ENCODE data around the gene OR2C1. TPM values are rescaled to one million over a fixed set of nuclear protein-coding genes. Genes with fewer than 3 reads are reported as not detected.
A peak's percentile ranks its signal among the peaks of the same experiment; 100 is the strongest.

OR2C1 gene
- polyA plus RNA-seq, 1 experiment, result 0.07 TPM

DNA sequence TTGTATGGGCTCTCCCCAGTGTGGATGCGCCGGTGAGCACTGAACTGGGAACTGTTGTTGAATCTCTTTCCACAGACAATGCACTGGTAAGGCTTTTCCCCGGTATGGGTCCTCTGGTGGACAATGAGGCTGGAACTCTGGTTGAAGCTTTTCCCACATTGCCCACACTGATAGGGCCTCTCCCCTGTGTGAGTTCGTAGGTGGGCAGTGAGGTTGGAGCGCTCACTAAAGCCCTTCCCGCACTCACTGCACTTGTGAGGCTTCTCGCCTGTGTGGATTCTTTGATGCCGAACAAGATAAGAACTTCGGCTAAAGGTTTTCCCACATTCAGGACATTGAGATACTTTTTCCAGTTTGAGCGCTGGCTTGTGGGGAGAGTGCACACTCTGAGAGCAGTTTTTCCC lies 27.4 kb downstream of the OR2C1 start:
- H3K9me3 ChIP-seq (ENCODE audit: control insufficient read depth, insufficient read depth, low read length), result peaks cover 67% of the 10 kb centered on the region
- POLR2A ChIA-PET, result no interaction called here
- CTCF ChIA-PET, result interaction anchor here (0.7 kb wide), 1 partner anchor 792 kb away, joined by 3 read pairs; no protein-coding TSS in a partner anchor
- no peaks in the 10 kb centered on the region for H3K27me3 ChIP-seq (ENCODE audit: control insufficient read depth, insufficient read depth, low read length)
- H3K4me3 ChIP-seq (ENCODE audit: low read depth, low read length), result no peak overlapping the region
- TF ChIP-seq, protein P1, sequence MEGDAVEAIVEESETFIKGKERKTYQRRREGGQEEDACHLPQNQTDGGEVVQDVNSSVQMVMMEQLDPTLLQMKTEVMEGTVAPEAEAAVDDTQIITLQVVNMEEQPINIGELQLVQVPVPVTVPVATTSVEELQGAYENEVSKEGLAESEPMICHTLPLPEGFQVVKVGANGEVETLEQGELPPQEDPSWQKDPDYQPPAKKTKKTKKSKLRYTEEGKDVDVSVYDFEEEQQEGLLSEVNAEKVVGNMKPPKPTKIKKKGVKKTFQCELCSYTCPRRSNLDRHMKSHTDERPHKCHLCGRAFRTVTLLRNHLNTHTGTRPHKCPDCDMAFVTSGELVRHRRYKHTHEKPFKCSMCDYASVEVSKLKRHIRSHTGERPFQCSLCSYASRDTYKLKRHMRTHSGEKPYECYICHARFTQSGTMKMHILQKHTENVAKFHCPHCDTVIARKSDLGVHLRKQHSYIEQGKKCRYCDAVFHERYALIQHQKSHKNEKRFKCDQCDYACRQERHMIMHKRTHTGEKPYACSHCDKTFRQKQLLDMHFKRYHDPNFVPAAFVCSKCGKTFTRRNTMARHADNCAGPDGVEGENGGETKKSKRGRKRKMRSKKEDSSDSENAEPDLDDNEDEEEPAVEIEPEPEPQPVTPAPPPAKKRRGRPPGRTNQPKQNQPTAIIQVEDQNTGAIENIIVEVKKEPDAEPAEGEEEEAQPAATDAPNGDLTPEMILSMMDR (IDR thresholded peaks at IDR 0.05; ENCODE audit: low read depth, low read length), result no peak
- H3K27ac ChIP-seq (ENCODE audit: low read depth, low read length), result no peak overlapping the region
- DNase-seq (ENCODE audit: low read depth, low spot score), result no peak

DNA sequence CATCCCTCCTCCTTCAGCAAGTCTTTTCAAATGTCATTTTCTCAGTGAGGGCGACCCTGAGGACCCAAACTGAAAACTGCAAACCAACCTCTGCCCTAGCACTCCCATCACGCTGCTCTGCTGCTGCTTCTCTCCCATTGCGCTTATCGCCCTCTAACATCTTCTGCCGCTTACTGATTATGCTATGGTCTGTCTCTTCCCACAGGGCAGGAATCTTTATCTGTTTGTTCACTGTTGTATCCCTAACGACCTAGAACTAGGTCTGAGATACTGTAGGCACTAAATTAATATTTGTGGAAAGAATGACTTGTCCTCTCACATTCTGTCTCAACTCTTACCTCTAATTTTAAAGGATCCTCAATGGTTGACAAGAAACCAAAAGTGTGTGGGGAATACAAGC lies 32.6 kb downstream of the OR2C1 start:
- peaks cover 60% of the 10 kb centered on the region for H3K9me3 ChIP-seq (ENCODE audit: control insufficient read depth, insufficient read depth, low read length)
- DNase-seq (ENCODE audit: low read depth, low spot score), result no peak
- no peak overlapping the region for H3K27ac ChIP-seq (ENCODE audit: low read depth, low read length)
- CTCF ChIA-PET, result no interaction called here
- H3K27me3 ChIP-seq (ENCODE audit: control insufficient read depth, insufficient read depth, low read length), result no peaks in the 10 kb centered on the region
- H3K4me3 ChIP-seq (ENCODE audit: low read depth, low read length), result no peak overlapping the region
- POLR2A ChIA-PET, result no interaction called here
- TF ChIP-seq, protein P1 (IDR thresholded peaks at IDR 0.05; ENCODE audit: low read depth, low read length), result no peak

DNA sequence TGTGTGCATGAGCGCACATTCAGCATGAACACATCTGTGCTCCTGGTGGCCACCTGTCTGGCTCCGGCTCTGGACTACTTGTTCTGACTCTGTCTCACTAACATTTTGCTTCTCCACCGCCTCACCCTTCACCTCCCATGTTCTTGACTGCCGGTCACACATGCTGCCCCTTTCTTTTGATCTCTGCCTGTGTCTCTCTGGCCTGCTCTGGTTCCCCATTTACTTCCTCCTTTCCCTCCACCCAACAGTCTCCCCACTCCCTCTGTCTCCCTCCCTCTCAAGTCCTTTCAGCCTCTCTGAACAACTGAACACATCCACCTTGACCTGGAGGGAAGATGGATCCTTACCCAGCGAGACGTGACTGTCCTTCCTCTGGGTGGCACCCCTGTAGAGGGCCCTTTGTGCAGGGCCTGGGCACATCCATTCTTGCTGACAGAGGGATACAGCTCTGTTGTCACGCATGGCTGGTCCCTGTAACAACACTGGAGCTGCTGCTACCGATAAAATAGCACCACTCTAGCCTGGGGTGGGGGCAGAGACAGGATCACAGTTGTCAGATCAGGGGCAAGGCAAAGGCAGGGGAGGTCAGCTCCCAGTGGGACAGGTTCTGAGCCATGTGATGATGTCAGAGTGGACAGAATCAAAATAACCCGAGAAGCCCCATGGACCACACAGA lies 34.1 kb downstream of the OR2C1 start:
- Histone ChIP-seq H3K27ac (ENCODE audit: low read depth, low read length) (no peak overlapping the region), H3K27me3 (ENCODE audit: control insufficient read depth, insufficient read depth, low read length) (no peaks in the 10 kb centered on the region), H3K4me3 (ENCODE audit: low read depth, low read length) (no peak overlapping the region), H3K9me3 (ENCODE audit: control insufficient read depth, insufficient read depth, low read length) (peaks cover 55% of the 10 kb centered on the region)
- POLR2A ChIA-PET, result no interaction called here
- no peak for DNase-seq (ENCODE audit: low read depth, low spot score)
- TF ChIP-seq, protein P1 (IDR thresholded peaks at IDR 0.05; ENCODE audit: low read depth, low read length), result no peak
- CTCF ChIA-PET, result no interaction called here

DNA sequence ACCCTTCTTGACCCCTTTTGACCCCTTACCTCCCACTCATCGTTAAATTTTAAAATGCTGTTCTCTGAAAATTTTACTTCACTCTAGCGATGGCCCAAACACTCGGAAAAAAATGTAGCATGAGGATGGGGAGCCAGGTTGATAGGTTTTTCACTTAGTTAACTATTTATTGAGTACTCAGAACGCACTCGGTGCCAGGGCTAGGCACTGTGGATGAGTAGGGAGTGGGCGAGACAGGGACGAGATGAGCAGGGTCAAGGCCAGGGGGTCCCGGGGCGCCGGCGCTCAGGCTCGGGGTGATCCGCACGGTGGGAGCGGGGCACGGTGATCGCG lies 44.7 kb downstream of the OR2C1 start:
- Histone ChIP-seq H3K4me3 (ENCODE audit: low read depth, low read length) (peak overlapping the region; percentile 95), H3K9me3 (ENCODE audit: control insufficient read depth, insufficient read depth, low read length) (peaks cover 50% of the 10 kb centered on the region), H3K27ac (ENCODE audit: low read depth, low read length) (peak overlapping the region; percentile 57), H3K27me3 (ENCODE audit: control insufficient read depth, insufficient read depth, low read length) (no peaks in the 10 kb centered on the region)
- DNase-seq (ENCODE audit: low read depth, low spot score), result no peak
- CTCF ChIA-PET, result no interaction called here
- TF ChIP-seq, protein P1 (IDR thresholded peaks at IDR 0.05; ENCODE audit: low read depth, low read length), result no peak
- POLR2A ChIA-PET, result interaction anchor here (0.5 to 2.7 kb wide), 5 partner anchors 35 to 99 kb away, joined by 3 to 8 read pairs (median 8); partner anchors contain the start of genes NAA60, OR2C1 and ZNF597

DNA sequence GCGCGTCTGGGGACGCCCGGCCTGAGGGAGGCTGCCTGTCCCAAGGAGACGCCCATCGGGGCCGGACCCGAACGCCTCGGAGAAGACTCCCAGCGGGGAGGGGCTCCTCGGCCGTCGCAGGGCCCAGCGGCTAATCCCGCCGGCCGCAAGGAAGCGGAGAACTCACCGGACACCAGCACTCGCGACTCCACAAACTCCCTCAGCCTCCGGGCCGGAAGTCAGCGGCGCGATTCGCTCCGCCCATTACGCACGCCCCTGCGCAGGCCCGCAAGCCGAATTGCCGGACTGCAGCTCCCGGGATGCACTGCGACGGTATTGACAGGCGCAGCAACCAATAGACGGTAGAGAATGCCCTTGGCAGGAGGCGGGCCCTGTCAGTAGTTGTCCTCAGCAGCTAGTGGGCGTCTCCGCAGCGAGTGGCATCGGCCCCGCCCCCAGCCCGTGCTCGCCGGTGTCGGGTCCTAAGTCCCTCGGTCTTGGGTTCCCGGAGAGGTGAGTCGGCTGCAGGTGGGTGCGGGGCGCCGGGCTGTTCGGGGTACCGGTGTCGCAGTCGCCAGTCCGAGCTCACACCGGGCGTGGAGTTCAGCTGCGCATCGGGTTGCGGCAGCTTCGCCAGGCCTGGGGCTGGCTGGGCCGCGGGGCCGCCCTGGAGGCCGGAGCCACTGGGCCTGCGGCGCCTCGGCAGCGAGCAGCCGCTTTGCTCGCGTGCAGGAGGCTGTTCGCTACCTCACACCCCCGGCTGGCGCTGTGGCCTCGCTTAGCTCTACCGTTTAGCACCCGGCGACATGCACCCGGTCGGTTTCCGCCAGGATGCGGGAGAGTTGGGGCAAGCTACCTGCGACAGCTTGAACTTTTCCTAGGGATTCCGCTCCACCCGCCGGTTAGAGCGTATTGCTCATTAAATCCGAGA lies 45.3 kb downstream of the OR2C1 start, which contains the start of the genes ZNF174 and ZSCAN32:
ZNF174 (plus strand) TSS at position 437 of the 910 bp plus-strand sequence. CDS start 790 bp downstream, outside the sequence.
ZSCAN32 (minus strand) TSS at position 226 of the 910 bp plus-strand sequence. CDS start 3,447 bp downstream, outside the sequence.
- DNase-seq (ENCODE audit: low read depth, low spot score), result peak; percentile 99
- Histone ChIP-seq H3K9me3 (ENCODE audit: control insufficient read depth, insufficient read depth, low read length) (peaks cover 52% of the 10 kb centered on the region), H3K27ac (ENCODE audit: low read depth, low read length) (peak within 1 kb of the TSS; percentile 61), H3K4me3 (ENCODE audit: low read depth, low read length) (peak within 1 kb of the TSS; percentile 95), H3K27me3 (ENCODE audit: control insufficient read depth, insufficient read depth, low read length) (no peaks in the 10 kb centered on the region)
- ChIA-PET POLR2A (interaction anchor here (0.5 to 2.7 kb wide), 9 partner anchors 8 to 721 kb away, joined by 3 to 8 read pairs (median 3); partner anchors contain the start of genes NAA60, OR2C1 and ZNF597), CTCF (no interaction called here)
- TF ChIP-seq, protein P1 (IDR thresholded peaks at IDR 0.05; ENCODE audit: low read depth, low read length), result no peak

Measured in AG04450 (cell line).